GM19351 (cell line): ENCODE data around the gene WSCD1.

Experiments used
- ATAC-seq: cut with Tn5 transposase; IDR thresholded peaks from one replicate; pipeline ENCODE4 v1.9.1; 2021; ENCODE audit warnings: mild to moderate bottlenecking, moderate library complexity; ENCODE audit not compliant: unreplicated experiment

The WSCD1 gene

GRCh38 chr17:6069539-6070429 lies at the start of gene WSCD1:
TSS of gene WSCD1 (plus strand) at chr17:6070379. CDS start at chr17:6080659, 10,280 bp downstream.
- no peak for ATAC-seq

- ATAC-seq, result no peak
Observed at GRCh38 chr17:6021011-6021400, 49.2 kb upstream of the WSCD1 start.

- ATAC-seq, result no peak
Observed at GRCh38 chr17:6021627-6022026, 48.6 kb upstream of the WSCD1 start.

GRCh38 chr17:6023036-6023831 lies 46.9 kb upstream of the WSCD1 start:
- ATAC-seq, result no peak

GRCh38 chr17:6024576-6024975 lies 45.6 kb upstream of the WSCD1 start:
- no peak for ATAC-seq

- ATAC-seq, result no peak
Observed at GRCh38 chr17:6027342-6028024, 42.7 kb upstream of the WSCD1 start.

GRCh38 chr17:6028294-6028693 lies 41.9 kb upstream of the WSCD1 start:
- ATAC-seq, result no peak

- no peak for ATAC-seq
Observed at GRCh38 chr17:6035801-6036394, 34.3 kb upstream of the WSCD1 start.

GRCh38 chr17:6040504-6040903 lies 29.7 kb upstream of the WSCD1 start:
- no peak for ATAC-seq

- no peak for ATAC-seq
Observed at GRCh38 chr17:6041246-6041645, 28.9 kb upstream of the WSCD1 start.

- no peak for ATAC-seq
Observed at GRCh38 chr17:6043405-6043804, 26.8 kb upstream of the WSCD1 start.

GRCh38 chr17:6044261-6044660 lies 25.9 kb upstream of the WSCD1 start:
- ATAC-seq, result no peak

GRCh38 chr17:6045621-6046357 lies 24.4 kb upstream of the WSCD1 start:
- no peak for ATAC-seq

GRCh38 chr17:6046431-6046830 lies 23.7 kb upstream of the WSCD1 start:
- no peak for ATAC-seq

- ATAC-seq, result no peak
Observed at GRCh38 chr17:6046931-6047330, 23.2 kb upstream of the WSCD1 start.

- ATAC-seq, result no peak
Observed at GRCh38 chr17:6047966-6048365, 22.2 kb upstream of the WSCD1 start.

- no peak for ATAC-seq
Observed at GRCh38 chr17:6048486-6048885, 21.7 kb upstream of the WSCD1 start.

- no peak for ATAC-seq
Observed at GRCh38 chr17:6052926-6053325, 17.3 kb upstream of the WSCD1 start.

- ATAC-seq, result no peak
Observed at GRCh38 chr17:6054372-6054771, 15.8 kb upstream of the WSCD1 start.

- ATAC-seq, result no peak
Observed at GRCh38 chr17:6056104-6056503, 14.1 kb upstream of the WSCD1 start.
